Thyroid gland (tissue), 4 donors: Measurements from ENCODE around the gene KLHDC9.

Experiments used
- POLR2A ChIP-seq, 2 donors: fragments of 450-650 bp; IDR thresholded peaks; one replicate each; pipeline ENCODE4 v1.6.1; 2017; ENCODE audit warnings: antibody characterized with exemption in 2 of 2, mild to moderate bottlenecking in 2 of 2, moderate library complexity in 1 of 2
- TF ChIP-seq, protein P1 (sequence below), 6 experiments: fragments of 200-600 bp in 3 of 6; fragments of 450-650 bp in 3 of 6; sonication (generic) in 3 of 6; IDR thresholded peaks; one replicate each; pipeline ENCODE4 v1.5.1; 2016 to 2019; ENCODE audit warnings: antibody characterized with exemption in 6 of 6, mild to moderate bottlenecking in 2 of 6, inconsistent platforms in 1 of 6, moderate library complexity in 1 of 6

DNA sequence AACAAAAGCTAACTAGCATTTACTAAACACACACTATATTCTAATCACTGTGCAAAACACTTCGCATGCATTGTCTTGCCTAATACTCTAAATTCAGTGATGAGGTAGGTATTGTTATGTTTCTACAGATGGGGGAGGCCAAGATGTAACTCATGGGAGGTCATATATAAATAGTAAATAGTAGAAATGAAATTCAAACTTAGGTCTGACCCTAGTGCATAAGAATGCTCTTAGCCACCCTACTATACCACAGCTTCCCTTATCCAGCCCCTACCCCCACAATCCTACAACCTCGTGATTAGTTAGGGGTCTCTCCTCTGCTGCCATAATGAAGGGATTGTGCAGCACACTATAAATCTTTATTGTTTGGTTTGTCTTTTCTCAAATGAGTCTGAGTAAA, 16.4 kb downstream of the KLHDC9 start:
- TF ChIP-seq, protein P1, sequence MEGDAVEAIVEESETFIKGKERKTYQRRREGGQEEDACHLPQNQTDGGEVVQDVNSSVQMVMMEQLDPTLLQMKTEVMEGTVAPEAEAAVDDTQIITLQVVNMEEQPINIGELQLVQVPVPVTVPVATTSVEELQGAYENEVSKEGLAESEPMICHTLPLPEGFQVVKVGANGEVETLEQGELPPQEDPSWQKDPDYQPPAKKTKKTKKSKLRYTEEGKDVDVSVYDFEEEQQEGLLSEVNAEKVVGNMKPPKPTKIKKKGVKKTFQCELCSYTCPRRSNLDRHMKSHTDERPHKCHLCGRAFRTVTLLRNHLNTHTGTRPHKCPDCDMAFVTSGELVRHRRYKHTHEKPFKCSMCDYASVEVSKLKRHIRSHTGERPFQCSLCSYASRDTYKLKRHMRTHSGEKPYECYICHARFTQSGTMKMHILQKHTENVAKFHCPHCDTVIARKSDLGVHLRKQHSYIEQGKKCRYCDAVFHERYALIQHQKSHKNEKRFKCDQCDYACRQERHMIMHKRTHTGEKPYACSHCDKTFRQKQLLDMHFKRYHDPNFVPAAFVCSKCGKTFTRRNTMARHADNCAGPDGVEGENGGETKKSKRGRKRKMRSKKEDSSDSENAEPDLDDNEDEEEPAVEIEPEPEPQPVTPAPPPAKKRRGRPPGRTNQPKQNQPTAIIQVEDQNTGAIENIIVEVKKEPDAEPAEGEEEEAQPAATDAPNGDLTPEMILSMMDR (IDR thresholded peaks at IDR 0.05), result no peak
- no peak for TF ChIP-seq POLR2A (IDR thresholded peaks at IDR 0.05)
